Measurements from ENCODE around the gene FBXO4. TPM values are rescaled to one million over a fixed set of nuclear protein-coding genes. Genes with fewer than 3 reads are reported as not detected.

The FBXO4 gene
- total RNA-seq, 4 donors from 2014 or later, result 23.8 to 33.9 (median 30.4) TPM

DNA sequence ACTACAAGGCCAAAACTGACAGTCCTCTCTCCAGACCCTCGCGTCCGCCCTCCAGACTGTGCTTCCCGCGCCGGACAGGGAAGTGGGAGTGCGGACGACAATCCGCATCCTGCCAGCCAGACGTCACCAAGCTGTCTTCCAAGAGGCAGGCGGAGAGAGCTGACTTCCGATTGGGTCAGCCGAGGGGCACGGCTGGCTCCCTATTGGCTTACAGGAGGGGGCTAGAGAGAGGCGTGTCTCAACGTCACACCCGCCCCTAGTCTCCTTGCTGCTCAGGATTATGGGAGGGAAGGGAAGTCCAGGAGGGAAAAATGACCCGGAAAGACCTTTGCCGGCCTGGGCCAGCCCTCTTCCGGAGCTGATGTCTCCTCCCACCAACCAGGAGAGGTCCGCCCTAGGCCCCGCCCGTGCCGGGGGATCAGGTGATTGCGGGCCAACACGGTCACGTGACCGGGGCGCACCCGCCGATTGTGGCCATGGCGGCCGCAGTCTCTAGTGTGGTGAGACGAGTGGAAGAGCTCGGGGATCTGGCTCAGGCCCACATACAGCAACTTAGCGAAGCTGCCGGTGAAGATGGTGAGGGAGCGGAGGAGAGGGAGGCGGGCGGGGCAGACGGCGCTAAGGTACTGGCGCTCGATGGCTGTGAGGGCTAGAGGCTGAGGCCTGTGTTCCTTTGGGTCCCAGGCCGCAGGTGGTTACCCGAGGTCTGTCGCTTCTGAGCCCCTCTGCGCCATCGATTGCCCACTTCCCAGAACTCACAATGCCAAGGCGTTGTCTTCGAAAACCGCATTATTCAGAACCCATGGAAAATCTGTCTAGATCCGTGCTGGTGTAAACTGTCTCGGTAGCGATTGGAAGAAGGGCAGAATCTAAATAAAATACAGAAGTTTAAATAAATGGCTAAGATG lies 20.9 kb upstream of the FBXO4 start, which contains the start of gene RIMOC1:
Gene RIMOC1 (plus strand): TSS at position 453 of the 908 bp plus-strand sequence. CDS start 24 bp downstream, at position 477.
- TF ChIP-seq, protein P1, sequence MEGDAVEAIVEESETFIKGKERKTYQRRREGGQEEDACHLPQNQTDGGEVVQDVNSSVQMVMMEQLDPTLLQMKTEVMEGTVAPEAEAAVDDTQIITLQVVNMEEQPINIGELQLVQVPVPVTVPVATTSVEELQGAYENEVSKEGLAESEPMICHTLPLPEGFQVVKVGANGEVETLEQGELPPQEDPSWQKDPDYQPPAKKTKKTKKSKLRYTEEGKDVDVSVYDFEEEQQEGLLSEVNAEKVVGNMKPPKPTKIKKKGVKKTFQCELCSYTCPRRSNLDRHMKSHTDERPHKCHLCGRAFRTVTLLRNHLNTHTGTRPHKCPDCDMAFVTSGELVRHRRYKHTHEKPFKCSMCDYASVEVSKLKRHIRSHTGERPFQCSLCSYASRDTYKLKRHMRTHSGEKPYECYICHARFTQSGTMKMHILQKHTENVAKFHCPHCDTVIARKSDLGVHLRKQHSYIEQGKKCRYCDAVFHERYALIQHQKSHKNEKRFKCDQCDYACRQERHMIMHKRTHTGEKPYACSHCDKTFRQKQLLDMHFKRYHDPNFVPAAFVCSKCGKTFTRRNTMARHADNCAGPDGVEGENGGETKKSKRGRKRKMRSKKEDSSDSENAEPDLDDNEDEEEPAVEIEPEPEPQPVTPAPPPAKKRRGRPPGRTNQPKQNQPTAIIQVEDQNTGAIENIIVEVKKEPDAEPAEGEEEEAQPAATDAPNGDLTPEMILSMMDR (IDR thresholded peaks at IDR 0.05; ENCODE audit: low read depth), result no peak

- TF ChIP-seq, protein P1 (IDR thresholded peaks at IDR 0.05; ENCODE audit: low read depth), result no peak
Observed at GRCh38 chr5:41906151-41906550, 18.9 kb upstream of the FBXO4 start.

DNA sequence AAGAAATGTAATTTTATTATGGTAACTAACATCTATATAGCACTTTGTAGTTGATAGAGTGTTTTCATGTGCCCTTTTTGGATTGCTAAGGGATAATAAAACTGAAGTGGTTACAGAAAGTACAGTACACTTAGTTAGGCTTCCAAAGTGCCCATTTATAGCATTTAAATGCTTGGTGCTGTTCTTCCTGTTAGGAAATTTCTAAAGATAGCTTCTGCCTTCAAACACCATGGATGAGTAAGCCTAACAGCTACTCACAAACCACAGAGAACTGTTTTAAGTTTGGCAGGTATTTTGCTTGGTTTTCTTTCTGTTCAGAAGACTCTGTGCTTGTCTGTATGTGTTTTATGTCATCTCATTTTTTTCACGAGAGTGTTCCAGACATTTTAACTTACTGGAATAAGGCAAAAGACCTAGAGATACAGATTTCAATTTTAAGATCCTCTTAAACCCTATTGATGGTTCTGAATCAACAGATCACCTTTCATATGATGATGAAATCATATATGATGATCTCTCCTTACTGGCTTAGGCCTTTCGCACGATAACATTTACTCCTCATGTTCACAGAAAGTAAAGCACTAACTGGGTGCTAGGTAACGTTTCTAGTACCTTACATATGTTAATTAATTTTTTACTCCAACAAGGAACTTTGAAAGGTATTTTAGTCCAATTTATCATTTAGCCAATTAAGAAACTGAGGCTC lies 16.6 kb upstream of the FBXO4 start:
- TF ChIP-seq, protein P1 (IDR thresholded peaks at IDR 0.05; ENCODE audit: low read depth), result no peak

GRCh38 chr5:41918105-41918504 lies 7.0 kb upstream of the FBXO4 start:
- TF ChIP-seq, protein P1 (IDR thresholded peaks at IDR 0.05; ENCODE audit: low read depth), result no peak

GRCh38 chr5:41921166-41921565 lies 3.9 kb upstream of the FBXO4 start:
- TF ChIP-seq, protein P1 (IDR thresholded peaks at IDR 0.05; ENCODE audit: low read depth), result no peak

DNA sequence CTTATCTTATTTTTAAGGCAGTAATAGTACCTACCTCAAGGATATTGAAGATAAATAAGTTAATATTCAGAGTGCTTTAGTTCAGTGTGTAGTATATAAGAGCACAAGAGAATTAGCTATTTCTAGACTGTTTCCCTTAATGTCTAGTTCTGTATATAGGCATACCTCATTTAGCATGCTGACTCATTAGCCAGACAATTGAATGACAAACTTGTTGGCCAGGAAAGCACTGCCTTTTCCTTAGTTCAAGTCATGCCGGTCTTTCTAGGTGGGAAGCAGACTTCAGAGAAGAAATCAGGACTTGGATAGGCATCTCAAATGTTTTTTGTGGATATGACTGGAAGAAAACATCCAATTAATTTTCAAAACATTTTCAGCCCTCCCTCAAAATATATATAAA lies 3.2 kb upstream of the FBXO4 start:
- TF ChIP-seq, protein P1 (IDR thresholded peaks at IDR 0.05; ENCODE audit: low read depth), result no peak

GRCh38 chr5:41924526-41924871 lies 582 bp upstream of the FBXO4 start:
- TF ChIP-seq, protein P1 (IDR thresholded peaks at IDR 0.05; ENCODE audit: low read depth), result no peak
